Fibroblast of lung (primary cell): Measurements from ENCODE around the gene DIP2A.

ENCODE experiments used
- CTCF ChIP-seq, 2 donors: IDR thresholded peaks in 1 of 2; conservative IDR thresholded peaks in 1 of 2; 1 replicate in 1 of 2; 2 replicates in 1 of 2; pipeline ENCODE4 v1.5.1; 2011 to 2012; ENCODE audit warnings: low read length in 2 of 2, control low read depth in 1 of 2, inconsistent platforms in 1 of 2, low read depth in 1 of 2, mild to moderate bottlenecking in 1 of 2
- EZH2 ChIP-seq: IDR thresholded peaks from 2 replicates; pipeline ENCODE4 v1.5.1; 2012; ENCODE audit warnings: low read length, control low read depth, mild to moderate bottlenecking; ENCODE audit errors: missing control alignments

- TF ChIP-seq CTCF (conservative IDR thresholded peaks at IDR 0.05 in 1 of 2, IDR thresholded peaks at IDR 0.05 in 1 of 2; ENCODE audit: low read depth in 1 of 2, low read length in 2 of 2) (no peak), EZH2 (no peak)
Observed at GRCh38 chr21:46482846-46483231, 24.1 kb downstream of the DIP2A start.
